ENCODE measurements around the gene HSCB. TPM values are rescaled to one million over a fixed set of nuclear protein-coding genes. Genes with fewer than 3 reads are reported as not detected.
"Not testable (repeated sequence)": the region's sequence is repeated elsewhere in the genome, so short reads cannot be mapped to it uniquely, and the experiment has no call there.

Gene HSCB
- total RNA-seq, 1 donor from 2014 or later, result 5.4 TPM

GRCh38 chr22:28728621-28729313 is 13.1 kb upstream of the HSCB start:
- no peaks in the 10 kb centered on the region for H3K36me3 Mint-ChIP-seq (ENCODE audit: unreplicated experiment)
- H3K27ac Mint-ChIP-seq (ENCODE audit: unreplicated experiment), result no peak overlapping the region
- no peak for TF ChIP-seq CTCF (IDR thresholded peaks at IDR 0.05; ENCODE audit: partially characterized antibody, unreplicated experiment)
- no peak overlapping the region for H3K4me3 Mint-ChIP-seq (ENCODE audit: unreplicated experiment)
- H3K9me3 Mint-ChIP-seq (ENCODE audit: unreplicated experiment), result no peaks in the 10 kb centered on the region
- DNase-seq, result no peak
- H3K27me3 Mint-ChIP-seq (ENCODE audit: unreplicated experiment), result no peaks in the 10 kb centered on the region
- H3K4me1 Mint-ChIP-seq (ENCODE audit: low read depth, unreplicated experiment), result no peaks in the 10 kb centered on the region

GRCh38 chr22:28730179-28730578 is 11.7 kb upstream of the HSCB start:
- H3K4me3 Mint-ChIP-seq (ENCODE audit: unreplicated experiment), result no peak overlapping the region
- no peak for TF ChIP-seq CTCF (IDR thresholded peaks at IDR 0.05; ENCODE audit: partially characterized antibody, unreplicated experiment)
- DNase-seq, result no peak
- H3K9me3 Mint-ChIP-seq (ENCODE audit: unreplicated experiment), result no peaks in the 10 kb centered on the region
- H3K27me3 Mint-ChIP-seq (ENCODE audit: unreplicated experiment), result no peaks in the 10 kb centered on the region
- no peak overlapping the region for H3K27ac Mint-ChIP-seq (ENCODE audit: unreplicated experiment)
- no peaks in the 10 kb centered on the region for H3K36me3 Mint-ChIP-seq (ENCODE audit: unreplicated experiment)
- no peaks in the 10 kb centered on the region for H3K4me1 Mint-ChIP-seq (ENCODE audit: low read depth, unreplicated experiment)

- H3K36me3 Mint-ChIP-seq (ENCODE audit: unreplicated experiment), result no peaks in the 10 kb centered on the region
- no peak for TF ChIP-seq CTCF (IDR thresholded peaks at IDR 0.05; ENCODE audit: partially characterized antibody, unreplicated experiment)
- H3K27ac Mint-ChIP-seq (ENCODE audit: unreplicated experiment), result no peak overlapping the region
Observed at GRCh38 chr22:28734393-28734792, 7.4 kb upstream of the HSCB start.

GRCh38 chr22:28736301-28737155 is 5.3 kb upstream of the HSCB start:
- Mint-ChIP-seq H3K36me3 (ENCODE audit: unreplicated experiment) (no peaks in the 10 kb centered on the region), H3K9me3 (ENCODE audit: unreplicated experiment) (peaks cover under 1% of the 10 kb centered on the region), H3K4me1 (ENCODE audit: low read depth, unreplicated experiment) (no peaks in the 10 kb centered on the region), H3K27me3 (ENCODE audit: unreplicated experiment) (peaks cover 3% of the 10 kb centered on the region), H3K4me3 (ENCODE audit: unreplicated experiment) (no peak overlapping the region), H3K27ac (ENCODE audit: unreplicated experiment) (no peak overlapping the region)
- no peak for DNase-seq
- no peak for TF ChIP-seq CTCF (IDR thresholded peaks at IDR 0.05; ENCODE audit: partially characterized antibody, unreplicated experiment)

More at GRCh38 chr22:28734393-28734792, 7.4 kb upstream of the HSCB start:
- H3K9me3 Mint-ChIP-seq (ENCODE audit: unreplicated experiment), result no peaks in the 10 kb centered on the region
- H3K4me3 Mint-ChIP-seq (ENCODE audit: unreplicated experiment), result no peak overlapping the region
- no peaks in the 10 kb centered on the region for H3K4me1 Mint-ChIP-seq (ENCODE audit: low read depth, unreplicated experiment)
- H3K27me3 Mint-ChIP-seq (ENCODE audit: unreplicated experiment), result no peaks in the 10 kb centered on the region
- DNase-seq, result no peak

GRCh38 chr22:28737701-28738100 is 4.1 kb upstream of the HSCB start:
- Mint-ChIP-seq H3K9me3 (ENCODE audit: unreplicated experiment) (peaks cover 2% of the 10 kb centered on the region), H3K27ac (ENCODE audit: unreplicated experiment) (no peak overlapping the region), H3K4me3 (ENCODE audit: unreplicated experiment) (no peak overlapping the region), H3K36me3 (ENCODE audit: unreplicated experiment) (no peaks in the 10 kb centered on the region), H3K27me3 (ENCODE audit: unreplicated experiment) (peaks cover 6% of the 10 kb centered on the region), H3K4me1 (ENCODE audit: low read depth, unreplicated experiment) (peaks cover 2% of the 10 kb centered on the region)
- no peak for DNase-seq
- no peak for TF ChIP-seq CTCF (IDR thresholded peaks at IDR 0.05; ENCODE audit: partially characterized antibody, unreplicated experiment)

- not testable (repeated sequence) for H3K4me1 Mint-ChIP-seq (ENCODE audit: low read depth, unreplicated experiment); H3K27ac Mint-ChIP-seq (ENCODE audit: unreplicated experiment); DNase-seq; H3K4me3 Mint-ChIP-seq (ENCODE audit: unreplicated experiment); H3K27me3 Mint-ChIP-seq (ENCODE audit: unreplicated experiment); H3K36me3 Mint-ChIP-seq (ENCODE audit: unreplicated experiment); H3K9me3 Mint-ChIP-seq (ENCODE audit: unreplicated experiment)
Observed at GRCh38 chr22:28738876-28739275, 3.0 kb upstream of the HSCB start.
